ENCODE data around the gene SLC9A5.

DNA sequence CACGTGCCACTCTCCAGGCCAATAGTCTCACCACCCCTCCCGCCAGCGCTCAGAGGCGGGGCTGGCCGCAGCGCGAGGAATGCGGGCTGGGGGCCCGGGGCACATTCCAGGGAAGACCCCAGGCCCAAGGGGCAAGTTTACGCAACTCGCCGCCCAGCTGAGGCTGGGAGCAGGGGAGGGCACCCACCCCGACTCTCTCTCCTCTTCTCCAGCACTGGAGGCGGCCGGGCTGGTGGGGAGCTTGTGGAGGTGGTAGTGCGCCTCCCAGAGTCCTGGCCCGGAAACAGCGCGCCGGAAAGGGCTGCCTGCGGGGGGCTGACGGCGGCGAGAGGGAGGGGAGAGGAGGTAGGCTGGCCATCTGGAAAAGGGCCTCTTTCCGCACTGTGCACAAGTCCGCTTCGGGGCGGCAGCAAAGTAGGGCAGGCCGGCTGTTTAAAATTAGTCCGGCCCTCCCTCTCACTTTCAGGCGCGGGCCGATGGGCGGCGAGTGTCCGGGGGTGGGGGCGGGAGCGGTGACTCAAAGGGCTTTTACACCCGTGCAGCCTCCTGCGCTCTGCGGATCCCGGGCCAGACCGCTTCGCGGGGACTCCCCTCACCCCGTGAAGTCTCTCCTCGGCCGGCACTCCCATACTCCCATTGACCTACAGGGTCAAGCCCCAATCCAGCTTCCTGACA, 2.6 kb upstream of the SLC9A5 start:
- no peak for TF ChIP-seq ZNF114 (CRISPR knock-in tag; IDR thresholded peaks at IDR 0.05)
- TF ChIP-seq, protein P1, sequence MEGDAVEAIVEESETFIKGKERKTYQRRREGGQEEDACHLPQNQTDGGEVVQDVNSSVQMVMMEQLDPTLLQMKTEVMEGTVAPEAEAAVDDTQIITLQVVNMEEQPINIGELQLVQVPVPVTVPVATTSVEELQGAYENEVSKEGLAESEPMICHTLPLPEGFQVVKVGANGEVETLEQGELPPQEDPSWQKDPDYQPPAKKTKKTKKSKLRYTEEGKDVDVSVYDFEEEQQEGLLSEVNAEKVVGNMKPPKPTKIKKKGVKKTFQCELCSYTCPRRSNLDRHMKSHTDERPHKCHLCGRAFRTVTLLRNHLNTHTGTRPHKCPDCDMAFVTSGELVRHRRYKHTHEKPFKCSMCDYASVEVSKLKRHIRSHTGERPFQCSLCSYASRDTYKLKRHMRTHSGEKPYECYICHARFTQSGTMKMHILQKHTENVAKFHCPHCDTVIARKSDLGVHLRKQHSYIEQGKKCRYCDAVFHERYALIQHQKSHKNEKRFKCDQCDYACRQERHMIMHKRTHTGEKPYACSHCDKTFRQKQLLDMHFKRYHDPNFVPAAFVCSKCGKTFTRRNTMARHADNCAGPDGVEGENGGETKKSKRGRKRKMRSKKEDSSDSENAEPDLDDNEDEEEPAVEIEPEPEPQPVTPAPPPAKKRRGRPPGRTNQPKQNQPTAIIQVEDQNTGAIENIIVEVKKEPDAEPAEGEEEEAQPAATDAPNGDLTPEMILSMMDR (conservative IDR thresholded peaks at IDR 0.05; ENCODE audit: low read depth in 2 of 2), result peak; percentile 42 to 54
- TF ChIP-seq EZH2 (IDR thresholded peaks at IDR 0.05; ENCODE audit: low read depth, unreplicated experiment), result no peak
- no peak for TF ChIP-seq EZH2phosphoT487 (IDR thresholded peaks at IDR 0.05; ENCODE audit: unreplicated experiment)
- TF ChIP-seq ZNF331 (CRISPR knock-in tag; IDR thresholded peaks at IDR 0.05; ENCODE audit: low read depth), result no peak
- TF ChIP-seq, protein P2, sequence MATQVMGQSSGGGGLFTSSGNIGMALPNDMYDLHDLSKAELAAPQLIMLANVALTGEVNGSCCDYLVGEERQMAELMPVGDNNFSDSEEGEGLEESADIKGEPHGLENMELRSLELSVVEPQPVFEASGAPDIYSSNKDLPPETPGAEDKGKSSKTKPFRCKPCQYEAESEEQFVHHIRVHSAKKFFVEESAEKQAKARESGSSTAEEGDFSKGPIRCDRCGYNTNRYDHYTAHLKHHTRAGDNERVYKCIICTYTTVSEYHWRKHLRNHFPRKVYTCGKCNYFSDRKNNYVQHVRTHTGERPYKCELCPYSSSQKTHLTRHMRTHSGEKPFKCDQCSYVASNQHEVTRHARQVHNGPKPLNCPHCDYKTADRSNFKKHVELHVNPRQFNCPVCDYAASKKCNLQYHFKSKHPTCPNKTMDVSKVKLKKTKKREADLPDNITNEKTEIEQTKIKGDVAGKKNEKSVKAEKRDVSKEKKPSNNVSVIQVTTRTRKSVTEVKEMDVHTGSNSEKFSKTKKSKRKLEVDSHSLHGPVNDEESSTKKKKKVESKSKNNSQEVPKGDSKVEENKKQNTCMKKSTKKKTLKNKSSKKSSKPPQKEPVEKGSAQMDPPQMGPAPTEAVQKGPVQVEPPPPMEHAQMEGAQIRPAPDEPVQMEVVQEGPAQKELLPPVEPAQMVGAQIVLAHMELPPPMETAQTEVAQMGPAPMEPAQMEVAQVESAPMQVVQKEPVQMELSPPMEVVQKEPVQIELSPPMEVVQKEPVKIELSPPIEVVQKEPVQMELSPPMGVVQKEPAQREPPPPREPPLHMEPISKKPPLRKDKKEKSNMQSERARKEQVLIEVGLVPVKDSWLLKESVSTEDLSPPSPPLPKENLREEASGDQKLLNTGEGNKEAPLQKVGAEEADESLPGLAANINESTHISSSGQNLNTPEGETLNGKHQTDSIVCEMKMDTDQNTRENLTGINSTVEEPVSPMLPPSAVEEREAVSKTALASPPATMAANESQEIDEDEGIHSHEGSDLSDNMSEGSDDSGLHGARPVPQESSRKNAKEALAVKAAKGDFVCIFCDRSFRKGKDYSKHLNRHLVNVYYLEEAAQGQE (IDR thresholded peaks at IDR 0.05; ENCODE audit: unreplicated experiment), result no peak
